ENCODE data around the gene STAU1.

DNA sequence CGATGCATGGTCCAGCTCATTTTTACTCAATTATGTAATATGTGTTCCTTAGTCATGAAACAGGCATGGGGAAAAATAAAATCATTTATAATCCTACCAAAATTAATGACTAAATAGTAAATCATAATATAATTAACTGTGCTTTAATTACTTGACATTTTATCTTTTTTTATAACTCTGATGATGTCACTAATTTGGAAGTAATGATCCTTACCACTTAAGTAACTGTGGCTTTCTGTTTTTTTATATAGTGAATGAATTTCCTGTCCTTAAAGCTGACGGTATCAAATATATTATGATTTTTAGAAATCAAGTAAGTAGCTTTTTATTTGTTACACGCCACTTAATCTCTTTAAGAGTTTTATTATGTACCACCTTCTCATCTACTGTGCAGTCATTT is 109.8 kb downstream of the STAU1 start:
- TF ChIP-seq POLR2A (IDR thresholded peaks at IDR 0.05; ENCODE audit: low read length) (no peak), GATA1 (IDR thresholded peaks at IDR 0.05; ENCODE audit: low read depth, low read length) (no peak)

All from erythroblast (primary cell).